Breast epithelium (tissue), 4 donors: ENCODE data around the gene PIK3R2. TPM values are rescaled to one million over a fixed set of nuclear protein-coding genes. Genes with fewer than 3 reads are reported as not detected.

Experiments
- DNase-seq, 2 donors: peaks; one replicate each; pipeline ENCODE4 v3.0.0-alpha.2; 2019; ENCODE audit warnings: low spot score in 2 of 2
- H3K27ac ChIP-seq, 2 donors: fragments of 200-600 bp; sonication (generic) in 1 of 2; one replicate each; pipeline ENCODE4 v1.5.1; 2016 to 2019; ENCODE audit warnings: mild to moderate bottlenecking in 1 of 2
- H3K27me3 ChIP-seq, 2 donors: fragments of 200-600 bp; sonication (generic) in 1 of 2; one replicate each; pipeline versions ENCODE4 v1.5.1 to v1.6.0; 2017 to 2019; ENCODE audit warnings: control low read depth in 1 of 2, mild to moderate bottlenecking in 1 of 2
- H3K36me3 ChIP-seq: fragments of 200-600 bp; one replicate; pipeline ENCODE4 v1.5.1; 2019
- H3K4me1 ChIP-seq, 2 donors: fragments of 200-600 bp; sonication (generic); one replicate each; pipeline ENCODE4 v1.5.1; 2016 to 2019; ENCODE audit warnings: control low read depth in 1 of 2
- H3K4me3 ChIP-seq, 3 donors: fragments of 200-600 bp; sonication (generic); 1 replicate in 2 of 3; 2 replicates in 1 of 3; pipeline ENCODE4 v1.5.1; 2016 to 2019; ENCODE audit warnings: mild to moderate bottlenecking in 3 of 3, moderate library complexity in 2 of 3
- H3K9me3 ChIP-seq, 2 donors: fragments of 200-600 bp; sonication (generic) in 1 of 2; one replicate each; pipeline ENCODE4 v1.5.1; 2016 to 2019; ENCODE audit warnings: control low read depth in 1 of 2
- CTCF ChIP-seq, 3 donors: fragments of 450-650 bp; IDR thresholded peaks; one replicate each; pipeline ENCODE4 v1.5.1; 2016 to 2017; ENCODE audit warnings: antibody characterized with exemption in 3 of 3, mild to moderate bottlenecking in 3 of 3, moderate library complexity in 3 of 3
- POLR2A ChIP-seq: fragments of 450-650 bp; IDR thresholded peaks from one replicate; pipeline ENCODE4 v1.6.1; 2016; ENCODE audit warnings: antibody characterized with exemption, mild to moderate bottlenecking, moderate library complexity
- POLR2AphosphoS5 ChIP-seq, 3 donors: sonication (generic); formaldehyde crosslinking; IDR thresholded peaks; one replicate each; pipeline ENCODE4 v1.6.1; 2017; ENCODE audit warnings: antibody characterized with exemption in 3 of 3
- intact Hi-C: fragments of 100-400 bp; cut with DNase I; formaldehyde crosslinking; loops from one replicate; pipeline ENCODE4 v1.15.1; 2023; ENCODE audit warnings: low total_unique reads
- total RNA-seq, 3 donors: library from RNA; depleted of rRNA; stranded (reverse); fragments of >200 nt; gene quantifications; one replicate each; pipeline ENCODE4 v1.1.0, GENCODE V29; 2016

The PIK3R2 gene
- total RNA-seq, 3 donors from 2014 or later = 8.6 to 12.1 (median 8.8) TPM

- Histone ChIP-seq H3K9me3 (no peaks in the 10 kb centered on the region), H3K4me1 (peaks cover 0 to under 1% of the 10 kb centered on the region in 2 donors), H3K36me3 (no peaks in the 10 kb centered on the region), H3K27ac (no peak overlapping the region), H3K27me3 (no peaks in the 10 kb centered on the region), H3K4me3 (no peak overlapping the region)
- no peak for DNase-seq
- TF ChIP-seq POLR2AphosphoS5 (IDR thresholded peaks at IDR 0.05) = no peak
- TF ChIP-seq POLR2A = no peak
- no peak for TF ChIP-seq CTCF (IDR thresholded peaks at IDR 0.05)
- intact Hi-C loops = no loop called here
These were observed 29.1 kb upstream of the PIK3R2 start for GRCh38 chr19:18123819-18124218.

GRCh38 chr19:18126097-18126496 lies 26.9 kb upstream of the PIK3R2 start:
- Histone ChIP-seq H3K27me3 (no peaks in the 10 kb centered on the region), H3K36me3 (no peaks in the 10 kb centered on the region), H3K9me3 (no peaks in the 10 kb centered on the region), H3K4me3 (no peak overlapping the region), H3K27ac (no peak overlapping the region), H3K4me1 (no peaks in the 10 kb centered on the region)
- no peak for DNase-seq
- TF ChIP-seq CTCF (IDR thresholded peaks at IDR 0.05) (no peak), POLR2A (no peak), POLR2AphosphoS5 (IDR thresholded peaks at IDR 0.05) (no peak)
- intact Hi-C loops = no loop called here

GRCh38 chr19:18128044-18128443 lies 24.9 kb upstream of the PIK3R2 start:
- Histone ChIP-seq H3K27me3 (no peaks in the 10 kb centered on the region), H3K4me1 (no peaks in the 10 kb centered on the region), H3K4me3 (no peak overlapping the region), H3K36me3 (no peaks in the 10 kb centered on the region), H3K9me3 (no peaks in the 10 kb centered on the region), H3K27ac (no peak overlapping the region)
- intact Hi-C loops = no loop called here
- no peak for DNase-seq
- TF ChIP-seq POLR2A (no peak), CTCF (IDR thresholded peaks at IDR 0.05) (no peak), POLR2AphosphoS5 (IDR thresholded peaks at IDR 0.05) (no peak)

- Histone ChIP-seq H3K9me3 (no peaks in the 10 kb centered on the region), H3K4me1 (no peaks in the 10 kb centered on the region), H3K4me3 (no peak overlapping the region), H3K27ac (no peak overlapping the region), H3K36me3 (no peaks in the 10 kb centered on the region), H3K27me3 (no peaks in the 10 kb centered on the region)
- DNase-seq = no peak
- TF ChIP-seq POLR2A (no peak), CTCF (IDR thresholded peaks at IDR 0.05) (no peak)
- intact Hi-C loops = no loop called here
These were observed 24.2 kb upstream of the PIK3R2 start for GRCh38 chr19:18128805-18129204.

- Histone ChIP-seq H3K27ac (no peak overlapping the region), H3K36me3 (no peaks in the 10 kb centered on the region), H3K9me3 (no peaks in the 10 kb centered on the region), H3K4me3 (no peak overlapping the region), H3K4me1 (no peaks in the 10 kb centered on the region), H3K27me3 (no peaks in the 10 kb centered on the region)
- intact Hi-C loops = no loop called here
- DNase-seq = no peak
- TF ChIP-seq CTCF (IDR thresholded peaks at IDR 0.05) (no peak), POLR2A (no peak), POLR2AphosphoS5 (IDR thresholded peaks at IDR 0.05) (no peak)
These were observed 22.3 kb upstream of the PIK3R2 start for GRCh38 chr19:18130523-18131242.
